NCI-H748 (cell line): ENCODE measurements around the gene PMM2.
A peak's percentile ranks its signal among the peaks of the same experiment; 100 is the strongest.
"Not testable (repeated sequence)": the region's sequence is repeated elsewhere in the genome, so short reads cannot be mapped to it uniquely, and the experiment has no call there.

Experiments used
- DNase-seq: peaks from one replicate; lab custom pipeline; 2025; ENCODE audit not compliant: unreplicated experiment; lab: John Stamatoyannopoulos, UW

Gene PMM2

GRCh38 chr16:8797364-8798173, at the start of gene PMM2, which contains the start of gene TMEM186:
TSS of gene PMM2 (plus strand) at chr16:8797839. CDS start at chr16:8797883, 44 bp downstream.
TSS of gene TMEM186 (minus strand) at chr16:8797639. CDS start at chr16:8797614, 25 bp downstream.
- DNase-seq = peak; percentile 94

GRCh38 chr16:8748944-8749343, 48.7 kb upstream of the PMM2 start:
- DNase-seq = not testable (repeated sequence)

DNA sequence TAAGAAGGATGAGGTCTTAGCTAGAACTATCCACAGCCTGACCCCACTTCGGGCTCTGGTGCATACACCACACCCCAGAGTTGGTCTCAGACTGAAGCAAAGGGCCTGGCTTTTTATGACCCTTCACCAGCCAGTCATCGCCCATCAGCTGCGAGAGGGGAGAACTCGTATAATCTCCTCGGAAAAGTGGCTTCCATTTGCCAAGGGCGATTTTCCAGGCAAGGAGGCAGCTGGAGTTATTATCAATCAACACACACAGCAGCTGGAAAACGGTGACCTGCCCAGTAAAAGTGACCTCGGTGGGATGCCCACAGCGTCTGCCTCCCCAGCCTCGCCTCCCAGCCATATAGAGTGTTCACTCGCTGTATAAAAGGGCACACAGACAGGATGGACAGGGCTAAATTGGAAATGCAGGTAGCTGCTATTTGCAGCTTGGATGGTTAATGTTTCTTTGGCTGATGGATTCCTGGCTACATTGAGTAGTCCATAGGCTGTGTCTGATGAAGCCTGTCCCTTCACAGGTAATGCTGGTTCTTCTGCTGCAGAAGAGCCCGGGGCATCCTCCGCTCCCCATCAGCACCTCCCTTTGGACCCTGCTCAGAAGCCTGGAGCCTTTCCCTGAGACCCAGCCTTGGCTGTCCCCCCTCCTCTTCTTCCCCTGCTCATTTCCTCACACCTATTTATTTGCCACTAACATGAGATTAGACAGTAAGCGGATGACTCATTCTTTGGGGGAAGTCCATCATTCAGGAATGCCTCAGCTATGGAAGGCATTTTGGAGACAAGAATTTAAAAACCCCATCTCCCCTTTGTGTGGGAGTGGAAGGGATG, 45.9 kb upstream of the PMM2 start:
- no peak for DNase-seq

DNA sequence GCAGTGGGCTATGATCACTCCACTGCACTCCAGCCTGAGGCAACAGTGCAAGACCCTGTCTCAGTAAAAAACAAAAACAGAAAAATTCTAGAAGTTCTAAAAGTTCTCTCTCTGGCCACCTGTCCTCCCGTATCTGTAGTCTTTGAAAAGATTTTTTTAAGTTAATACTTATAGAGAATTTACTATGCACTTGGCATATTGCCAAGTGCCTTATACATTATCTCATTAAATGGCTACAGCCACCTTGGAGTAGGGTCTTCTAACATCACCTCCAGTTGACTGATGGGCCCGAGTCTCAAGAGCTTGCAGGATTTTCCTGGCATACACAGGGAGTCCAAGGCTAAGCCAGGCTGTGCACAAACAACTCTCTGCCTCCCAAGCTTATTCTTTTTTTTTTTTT, 44.9 kb upstream of the PMM2 start:
- DNase-seq = no peak

DNA sequence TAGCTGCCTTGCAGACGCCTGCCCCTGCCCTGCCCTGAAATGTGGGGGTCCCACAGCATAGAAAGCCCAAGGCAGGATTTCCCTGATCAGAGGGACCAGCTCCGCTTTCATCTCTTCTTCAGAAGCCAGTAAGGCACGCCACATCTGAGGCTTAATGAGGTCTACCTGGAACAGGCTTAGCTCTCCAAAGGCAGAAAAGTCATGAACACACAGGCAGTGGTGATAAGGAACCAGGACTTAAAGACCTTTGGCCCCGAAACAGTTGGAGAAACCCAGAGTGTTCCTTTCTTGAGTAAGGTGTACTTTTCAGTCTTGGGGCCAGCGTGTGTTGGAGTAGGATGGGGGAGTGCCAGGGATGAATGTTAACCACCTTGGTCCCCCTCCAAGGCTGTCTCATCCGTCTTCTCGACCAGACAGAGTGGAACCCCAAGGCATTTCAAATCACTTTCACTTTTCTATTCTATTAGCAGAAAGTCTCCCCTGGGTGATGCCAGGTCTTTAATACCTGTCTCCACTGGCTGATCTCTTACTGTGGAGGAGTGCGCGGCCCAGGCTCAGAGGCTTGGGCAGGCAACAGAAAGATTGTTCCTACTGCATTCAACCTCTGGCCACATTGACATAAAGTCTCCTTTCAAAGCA, 44.1 kb upstream of the PMM2 start:
- DNase-seq = no peak

DNA sequence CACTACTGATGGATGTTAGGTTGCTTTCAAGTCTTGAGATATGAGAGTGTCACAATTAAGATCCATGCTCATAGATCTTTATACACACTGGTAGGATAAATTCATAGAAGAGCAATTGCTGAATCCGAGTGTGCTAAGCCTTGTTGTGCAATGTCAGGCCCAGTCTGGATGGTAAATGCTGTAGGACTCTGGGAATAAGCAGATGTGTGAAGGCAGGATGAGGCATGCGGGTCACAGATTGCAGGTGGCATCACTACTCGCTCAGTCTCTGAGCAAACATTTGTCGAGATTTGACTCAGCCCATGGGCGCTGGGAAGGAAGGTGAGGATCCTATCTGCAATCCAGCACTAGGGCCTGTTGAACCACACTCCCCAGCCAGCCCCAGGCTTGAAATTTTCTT, 40.9 kb upstream of the PMM2 start:
- DNase-seq = no peak

- DNase-seq = no peak
Measured at GRCh38 chr16:8758022-8758421, 39.6 kb upstream of the PMM2 start.

DNA sequence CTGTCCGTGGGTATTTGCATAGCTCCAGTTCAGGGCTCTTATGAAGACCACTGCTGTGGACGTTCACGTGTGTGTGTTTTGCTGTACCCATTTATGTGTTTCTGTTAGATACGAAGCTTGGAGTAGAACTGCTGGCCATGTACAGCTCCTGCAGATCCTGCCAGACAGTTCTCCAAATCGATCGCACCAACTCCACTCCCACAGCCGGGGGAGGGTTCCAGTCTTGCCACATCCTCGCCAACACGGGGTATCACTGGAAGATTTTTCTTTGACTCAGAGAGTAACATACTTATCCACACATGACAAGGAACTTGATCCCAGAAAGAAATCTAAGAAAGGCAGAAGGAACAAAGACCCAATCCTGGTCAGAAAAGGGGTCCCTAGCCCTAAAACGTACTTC, 37.6 kb upstream of the PMM2 start:
- no peak for DNase-seq

DNA sequence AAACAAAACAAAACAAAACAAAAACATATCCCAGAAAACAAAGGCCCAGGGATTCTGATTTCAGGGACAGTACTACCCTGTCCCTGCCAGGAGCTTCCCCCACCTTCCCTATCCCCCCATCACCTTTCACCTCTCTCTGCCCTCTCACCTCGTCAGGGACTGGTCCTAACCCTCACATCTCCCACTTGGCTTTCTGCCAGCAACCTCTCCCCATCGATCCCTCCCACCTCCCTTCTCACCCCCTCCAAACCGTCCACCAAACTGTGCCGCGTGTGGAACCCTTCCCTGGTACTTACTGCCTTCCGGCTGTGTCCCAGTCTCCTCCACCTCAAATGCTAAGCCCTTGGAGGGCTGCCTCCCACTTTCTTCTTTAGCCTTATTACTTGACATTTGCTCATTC, 36.6 kb upstream of the PMM2 start:
- no peak for DNase-seq

- DNase-seq = no peak
Measured at GRCh38 chr16:8762254-8762653, 35.4 kb upstream of the PMM2 start.

GRCh38 chr16:8763083-8763482, 34.6 kb upstream of the PMM2 start:
- DNase-seq = no peak

- DNase-seq = no peak
Measured at GRCh38 chr16:8763899-8764298, 33.7 kb upstream of the PMM2 start.

DNA sequence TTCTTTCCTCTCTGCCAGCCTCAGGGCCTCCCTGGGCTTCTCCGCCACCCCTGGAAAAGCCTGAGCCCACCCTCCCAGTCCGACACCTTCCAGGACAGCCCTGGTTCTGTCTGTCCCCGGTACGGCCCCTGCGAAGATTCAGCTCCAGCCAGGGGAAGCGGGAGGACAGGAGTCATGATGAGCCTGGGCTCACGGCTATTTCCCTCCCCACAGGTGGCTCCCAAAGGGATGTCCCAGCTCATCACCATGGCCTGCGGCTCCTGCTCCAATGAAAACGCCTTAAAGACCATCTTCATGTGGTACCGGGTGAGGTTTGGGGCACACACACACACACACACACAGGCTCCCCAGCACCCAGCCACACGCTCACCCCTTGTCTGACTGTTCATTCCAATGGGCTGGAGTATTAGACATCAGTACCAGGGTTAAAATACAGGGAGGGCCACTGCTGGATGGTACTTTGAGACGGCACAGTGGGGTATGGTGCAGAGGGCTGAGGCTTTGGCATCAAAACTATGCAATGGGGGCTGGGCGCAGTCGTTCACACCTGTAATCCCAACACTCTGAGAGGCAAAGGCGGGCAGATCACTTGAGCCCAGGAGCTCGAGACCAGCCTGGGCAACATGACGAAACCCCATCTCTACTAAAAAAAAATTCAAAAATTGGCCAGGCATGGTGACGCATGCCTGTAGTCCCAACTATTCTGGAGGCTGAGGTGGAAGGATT, 33.0 kb upstream of the PMM2 start:
- DNase-seq = no peak

DNA sequence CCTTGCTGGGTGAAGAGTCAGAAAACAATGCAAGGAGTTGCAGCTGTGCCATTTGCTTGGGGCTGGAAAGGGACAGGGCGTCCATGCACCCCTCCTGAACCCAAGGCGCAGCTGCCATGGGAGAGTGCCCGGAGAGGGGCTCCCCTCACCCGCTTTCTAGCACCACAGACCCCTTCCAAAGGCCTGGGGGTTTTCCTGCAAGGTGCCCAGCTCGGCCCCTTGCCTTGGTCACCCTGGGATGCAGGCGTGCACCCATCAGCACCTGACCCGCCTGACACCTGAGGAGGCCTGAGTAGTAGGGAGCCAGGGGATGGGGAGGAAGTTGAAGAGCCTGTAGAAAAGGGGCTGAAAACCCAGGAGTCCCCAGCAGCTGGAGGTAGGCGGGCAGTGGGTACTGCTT, 30.5 kb upstream of the PMM2 start:
- no peak for DNase-seq

DNA sequence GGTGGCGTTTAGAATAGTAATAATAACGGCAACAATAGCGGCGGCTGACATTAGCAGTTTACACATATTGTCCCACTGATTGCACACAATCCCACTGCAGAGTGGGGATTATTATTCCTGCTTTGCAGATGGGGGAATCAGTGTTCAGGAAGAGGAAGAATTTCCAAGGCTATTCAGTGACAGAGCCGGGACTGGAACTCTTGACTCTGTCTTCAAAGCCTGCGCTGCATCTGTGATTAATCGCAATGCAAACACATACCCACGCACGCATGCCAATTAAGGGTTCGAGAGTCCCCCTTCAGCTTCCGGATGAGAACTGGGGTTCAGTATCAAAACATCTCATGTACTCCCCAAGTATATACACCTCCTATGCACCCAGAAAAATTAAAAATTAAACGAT, 29.4 kb upstream of the PMM2 start:
- DNase-seq = no peak

DNA sequence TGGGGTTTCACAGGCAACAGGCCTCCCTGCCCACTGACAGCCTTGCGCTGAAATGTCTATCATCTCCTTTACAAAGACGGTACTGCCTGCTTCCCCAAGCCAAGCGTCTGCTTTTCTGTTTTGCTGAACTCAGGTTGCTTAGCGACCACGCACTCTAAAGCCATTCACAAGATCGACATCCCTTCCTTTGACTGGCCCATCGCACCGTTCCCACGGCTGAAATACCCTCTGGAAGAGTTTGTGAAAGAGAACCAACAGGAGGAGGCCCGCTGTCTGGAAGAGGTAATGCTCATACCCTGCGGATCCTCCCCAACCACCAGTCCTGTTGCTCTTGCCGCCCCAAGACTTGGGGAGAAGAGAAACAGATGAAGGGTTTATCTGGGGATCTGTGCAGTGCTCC, 28.9 kb upstream of the PMM2 start:
- peak; percentile 35 for DNase-seq

DNA sequence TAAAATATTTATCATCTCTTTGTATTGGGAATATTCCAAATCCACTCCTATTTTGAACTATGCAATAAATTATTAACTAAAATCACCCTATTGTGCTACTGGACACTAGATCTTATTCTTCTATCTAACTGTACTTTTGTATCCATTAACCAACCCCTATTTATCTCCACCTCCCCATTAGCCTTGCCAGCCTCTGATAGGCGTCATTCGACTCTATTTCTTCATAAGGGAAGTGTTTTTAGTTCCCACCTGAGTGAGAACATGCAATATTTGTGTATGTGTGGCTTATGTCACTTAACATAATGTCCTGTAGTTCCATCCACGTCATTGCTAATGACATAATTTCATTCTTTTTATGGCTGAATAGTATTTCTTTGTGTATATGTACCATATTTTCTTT, 24.1 kb upstream of the PMM2 start:
- DNase-seq = no peak

GRCh38 chr16:8774208-8774607, 23.4 kb upstream of the PMM2 start:
- no peak for DNase-seq

DNA sequence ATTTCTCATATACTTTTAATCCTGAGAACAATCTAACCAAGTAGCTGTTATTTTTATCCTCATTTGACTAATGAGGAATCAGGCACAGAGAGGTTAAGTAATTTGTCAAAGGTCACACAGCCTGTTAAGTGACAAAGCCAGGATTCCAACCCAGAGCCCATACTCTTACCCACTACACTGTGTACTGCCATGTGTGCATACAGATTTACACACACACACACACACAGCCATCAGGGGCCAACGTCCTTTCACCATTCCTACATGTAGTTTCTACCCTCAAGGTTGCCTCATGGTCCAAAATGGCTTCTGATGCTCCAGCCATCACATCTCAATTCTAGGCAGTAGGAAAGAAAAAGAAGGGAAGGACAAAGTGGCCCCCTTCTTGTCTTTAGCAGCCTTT, 22.3 kb upstream of the PMM2 start:
- no peak for DNase-seq

DNA sequence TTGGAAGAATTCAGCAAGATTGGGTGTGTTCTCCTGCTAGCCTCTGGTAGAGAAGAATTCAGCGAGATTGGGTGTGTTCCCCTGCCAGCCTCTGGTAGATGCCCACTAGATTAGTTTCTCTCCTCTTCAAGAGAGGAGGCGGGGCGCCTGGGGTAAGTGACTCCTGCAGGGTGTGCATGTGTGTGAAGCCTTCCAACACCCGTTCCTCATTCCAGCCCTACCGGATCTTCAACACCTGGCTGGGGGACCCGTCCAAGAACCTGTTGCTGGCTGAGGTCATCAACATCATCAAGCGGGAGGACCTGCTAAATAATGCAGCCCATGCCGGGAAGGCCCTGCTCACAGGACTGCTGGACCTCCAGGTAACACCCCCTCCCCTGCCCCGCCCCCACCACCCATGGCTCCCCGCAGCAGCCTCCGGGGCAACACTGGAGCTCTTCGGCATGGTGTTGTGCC, 21.5 kb upstream of the PMM2 start:
- DNase-seq = no peak

DNA sequence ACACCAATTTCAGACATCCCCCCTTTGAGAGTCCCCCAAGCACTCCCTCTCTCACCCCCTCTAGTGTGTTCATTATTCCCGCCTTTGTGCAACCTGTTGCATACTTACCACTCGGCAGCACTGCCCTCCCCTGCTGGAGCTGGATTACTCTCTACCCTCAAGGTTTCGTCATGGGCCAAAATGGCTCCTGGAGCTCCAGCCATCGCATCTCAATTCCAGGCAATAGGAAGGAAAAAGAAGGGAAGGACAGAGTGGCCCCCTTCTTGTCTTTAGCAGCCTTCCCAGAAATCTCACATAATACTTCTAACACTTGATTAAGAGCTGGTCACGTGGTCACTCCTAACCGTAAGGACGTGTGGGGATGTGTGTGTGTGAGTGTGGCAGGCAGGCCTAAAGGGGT, 20.4 kb upstream of the PMM2 start:
- DNase-seq = no peak
